Testis (tissue), 3 donors: ENCODE results near the gene C1QL4. TPM values are rescaled to one million over a fixed set of nuclear protein-coding genes. Genes with fewer than 3 reads are reported as not detected.

Experiments
- DNase-seq: peaks from one replicate; pipeline ENCODE4 v3.0.0-alpha.2; 2019
- H3K27ac ChIP-seq, 2 donors: fragments of 200-600 bp; sonication (generic); one replicate each; pipeline ENCODE4 v1.5.1; 2019
- H3K27me3 ChIP-seq: fragments of 200-600 bp; sonication (generic); one replicate; pipeline ENCODE4 v1.5.1; 2019
- H3K36me3 ChIP-seq: fragments of 200-600 bp; sonication (generic); one replicate; pipeline ENCODE4 v1.5.1; 2017; ENCODE audit warnings: low read depth; ENCODE audit errors: missing control alignments
- H3K4me1 ChIP-seq: fragments of 200-600 bp; sonication (generic); one replicate; pipeline ENCODE4 v1.5.1; 2019
- H3K4me3 ChIP-seq, 2 donors: fragments of 200-600 bp; sonication (generic); one replicate each; pipeline ENCODE4 v1.5.1; 2017 to 2019
- H3K9me3 ChIP-seq: fragments of 200-600 bp; sonication (generic); one replicate; pipeline ENCODE4 v1.5.1; 2017
- CTCF ChIP-seq, 3 experiments: fragments of 450-650 bp in 2 of 3; fragments of 200-600 bp in 1 of 3; sonication (generic) in 1 of 3; IDR thresholded peaks; one replicate each; pipeline ENCODE4 v1.5.1; 2016 to 2019; ENCODE audit warnings: antibody characterized with exemption in 3 of 3, mild to moderate bottlenecking in 2 of 3, moderate library complexity in 1 of 3
- POLR2A ChIP-seq: fragments of 450-650 bp; IDR thresholded peaks from one replicate; pipeline ENCODE4 v1.6.1; 2017; ENCODE audit warnings: antibody characterized with exemption, mild to moderate bottlenecking, moderate library complexity
- WGBS, 2 donors: methylation state at CpG; one replicate each; pipeline ENCODE4 v1.1.5; 2018; 5-methylcytosine and 5-hydroxymethylcytosine counted together
- intact Hi-C: fragments of 100-400 bp; cut with DNase I; formaldehyde crosslinking; loops from one replicate; pipeline ENCODE4 v1.15.1; 2023; ENCODE audit warnings: low total_unique reads
- polyA plus RNA-seq: library from polyadenylated mRNA; stranded (reverse); fragments of 350-450 nt; fragmentation: Illumina TruSeq; extraction: RNeasy Lipid Tissue Mini Kit (QIAGEN cat#74804); gene quantifications from one replicate; pipeline ENCODE4 v1.2.3, GENCODE V29; 2014; ENCODE audit warnings: low read depth, low replicate concordance; ENCODE audit not compliant: insufficient read depth
- total RNA-seq, 2 donors: library from RNA; depleted of rRNA; stranded (reverse); fragments of >200 nt; gene quantifications; one replicate each; pipeline ENCODE4 v1.2.3, GENCODE V29; 2016

The C1QL4 gene
- total and polyA plus RNA-seq, 3 donors from 2014 or later: 2.9 to 5.5 (median 3.3) TPM

GRCh38 chr12:49309386-49309785 lies 27.6 kb downstream of the C1QL4 start:
- intact Hi-C loops: no loop called here
- Histone ChIP-seq H3K4me1 (no peaks in the 10 kb centered on the region), H3K27me3 (no peaks in the 10 kb centered on the region), H3K27ac (no peak overlapping the region), H3K9me3 (no peaks in the 10 kb centered on the region), H3K4me3 (no peak overlapping the region), H3K36me3 (no peaks in the 10 kb centered on the region)
- no peak for TF ChIP-seq CTCF (IDR thresholded peaks at IDR 0.05)
- TF ChIP-seq POLR2A: no peak
- no peak for DNase-seq
- 87 to 96% methylated on average over 7 of the region's 7 CpGs for WGBS, 2 donors

GRCh38 chr12:49305762-49306510 lies 31.1 kb downstream of the C1QL4 start:
- TF ChIP-seq POLR2A: no peak
- no peak for TF ChIP-seq CTCF (IDR thresholded peaks at IDR 0.05)
- no peak for DNase-seq
- Histone ChIP-seq H3K9me3 (no peaks in the 10 kb centered on the region), H3K27me3 (no peaks in the 10 kb centered on the region), H3K27ac (no peak overlapping the region), H3K4me3 (no peak overlapping the region), H3K4me1 (no peaks in the 10 kb centered on the region), H3K36me3 (no peaks in the 10 kb centered on the region)
- 86 to 88% methylated on average over 6 of the region's 6 CpGs for WGBS, 2 donors
- intact Hi-C loops: no loop called here

- no peaks in the 10 kb centered on the region for H3K27me3 ChIP-seq
Observed at GRCh38 chr12:49304161-49304560, 32.8 kb downstream of the C1QL4 start.

GRCh38 chr12:49301760-49302159 lies 35.2 kb downstream of the C1QL4 start:
- no peaks in the 10 kb centered on the region for H3K27me3 ChIP-seq
- intact Hi-C loops: no loop called here
- WGBS, 2 donors: 88% methylated on average over 4 of the region's 4 CpGs

More at GRCh38 chr12:49304161-49304560, 32.8 kb downstream of the C1QL4 start:
- no peak for DNase-seq
- intact Hi-C loops: no loop called here
- Histone ChIP-seq H3K4me3 (no peak overlapping the region), H3K36me3 (no peaks in the 10 kb centered on the region), H3K27ac (no peak overlapping the region), H3K9me3 (no peaks in the 10 kb centered on the region), H3K4me1 (no peaks in the 10 kb centered on the region)
- TF ChIP-seq CTCF (IDR thresholded peaks at IDR 0.05): no peak
- no peak for TF ChIP-seq POLR2A
- 69 to 75% methylated on average over 2 of the region's 2 CpGs for WGBS, 2 donors

More at GRCh38 chr12:49301760-49302159, 35.2 kb downstream of the C1QL4 start:
- no peak overlapping the region for H3K27ac ChIP-seq
- DNase-seq: no peak
- no peak for TF ChIP-seq POLR2A
- no peak for TF ChIP-seq CTCF (IDR thresholded peaks at IDR 0.05)
- H3K9me3 ChIP-seq: no peaks in the 10 kb centered on the region
- H3K36me3 ChIP-seq: no peaks in the 10 kb centered on the region
- H3K4me1 ChIP-seq: peaks cover 11% of the 10 kb centered on the region
- H3K4me3 ChIP-seq: no peak overlapping the region
